ENCODE measurements around the gene PIK3CB.

DNA sequence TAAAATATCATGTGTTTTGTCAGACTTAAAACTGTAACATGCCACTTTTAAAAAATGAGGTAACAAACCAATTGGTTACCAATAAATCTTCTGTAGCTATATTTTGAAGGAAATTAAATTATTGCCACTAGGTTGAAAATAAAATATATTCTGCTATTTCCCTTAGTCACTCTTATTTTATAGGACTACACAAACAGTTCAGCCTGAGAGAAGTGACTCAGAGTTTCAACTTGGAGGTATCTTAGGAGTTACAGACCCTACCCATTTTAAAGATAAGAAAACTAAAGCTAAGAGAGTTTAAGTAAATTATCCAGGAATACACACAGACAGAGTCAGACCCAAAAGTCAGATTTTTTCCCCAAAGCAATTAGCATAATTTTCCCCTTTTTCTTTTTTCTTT lies 65.1 kb downstream of the PIK3CB start:
- TF ChIP-seq CTCF (IDR thresholded peaks at IDR 0.05), result no peak
- no peak for TF ChIP-seq ZFX (IDR thresholded peaks at IDR 0.05; ENCODE audit: borderline replicate concordance)

All from 22Rv1 (cell line).